ENCODE data around the gene CHN1.

Gene CHN1

GRCh38 chr2:174971868-174972781 is 33.1 kb downstream of the CHN1 start:
- no peak for DNase-seq (ENCODE audit: low spot score)

- no peak for DNase-seq (ENCODE audit: low spot score)
These were observed 35.1 kb downstream of the CHN1 start for GRCh38 chr2:174970092-174970491.

GRCh38 chr2:174969091-174969734 is 36.0 kb downstream of the CHN1 start:
- DNase-seq (ENCODE audit: low spot score): no peak

GRCh38 chr2:174967691-174968260 is 37.4 kb downstream of the CHN1 start:
- no peak for DNase-seq (ENCODE audit: low spot score)

GRCh38 chr2:174967086-174967485 is 38.1 kb downstream of the CHN1 start:
- DNase-seq (ENCODE audit: low spot score): no peak

- DNase-seq (ENCODE audit: low spot score): no peak
These were observed 39.0 kb downstream of the CHN1 start for GRCh38 chr2:174965992-174966744.

- no peak for DNase-seq (ENCODE audit: low spot score)
These were observed 39.6 kb downstream of the CHN1 start for GRCh38 chr2:174965551-174965950.

- no peak for DNase-seq (ENCODE audit: low spot score)
These were observed 40.8 kb downstream of the CHN1 start for GRCh38 chr2:174964404-174964803.

- no peak for DNase-seq (ENCODE audit: low spot score)
These were observed 41.5 kb downstream of the CHN1 start for GRCh38 chr2:174963437-174964400.

- no peak for DNase-seq (ENCODE audit: low spot score)
These were observed 45.4 kb downstream of the CHN1 start for GRCh38 chr2:174959787-174960186.

- DNase-seq (ENCODE audit: low spot score): no peak
These were observed 48.1 kb downstream of the CHN1 start for GRCh38 chr2:174957050-174957449.

GRCh38 chr2:174952607-174953006 is 52.6 kb downstream of the CHN1 start:
- DNase-seq (ENCODE audit: low spot score): no peak

GRCh38 chr2:174951745-174952144 is 53.4 kb downstream of the CHN1 start:
- DNase-seq (ENCODE audit: low spot score): no peak

- no peak for DNase-seq (ENCODE audit: low spot score)
These were observed 55.0 kb downstream of the CHN1 start for GRCh38 chr2:174949988-174950687.

GRCh38 chr2:174945601-174946260 is 59.5 kb downstream of the CHN1 start:
- DNase-seq (ENCODE audit: low spot score): no peak

GRCh38 chr2:174939046-174939445 is 66.1 kb downstream of the CHN1 start:
- DNase-seq (ENCODE audit: low spot score): no peak

- no peak for DNase-seq (ENCODE audit: low spot score)
These were observed 73.5 kb downstream of the CHN1 start for GRCh38 chr2:174931724-174932123.

GRCh38 chr2:174929786-174930185 is 75.4 kb downstream of the CHN1 start:
- DNase-seq (ENCODE audit: low spot score): no peak

GRCh38 chr2:174925046-174925784 is 80.0 kb downstream of the CHN1 start:
- DNase-seq (ENCODE audit: low spot score): no peak

All from germinal center (tissue), 1 donor.